Measurements from ENCODE around the gene CNPY4.

DNA sequence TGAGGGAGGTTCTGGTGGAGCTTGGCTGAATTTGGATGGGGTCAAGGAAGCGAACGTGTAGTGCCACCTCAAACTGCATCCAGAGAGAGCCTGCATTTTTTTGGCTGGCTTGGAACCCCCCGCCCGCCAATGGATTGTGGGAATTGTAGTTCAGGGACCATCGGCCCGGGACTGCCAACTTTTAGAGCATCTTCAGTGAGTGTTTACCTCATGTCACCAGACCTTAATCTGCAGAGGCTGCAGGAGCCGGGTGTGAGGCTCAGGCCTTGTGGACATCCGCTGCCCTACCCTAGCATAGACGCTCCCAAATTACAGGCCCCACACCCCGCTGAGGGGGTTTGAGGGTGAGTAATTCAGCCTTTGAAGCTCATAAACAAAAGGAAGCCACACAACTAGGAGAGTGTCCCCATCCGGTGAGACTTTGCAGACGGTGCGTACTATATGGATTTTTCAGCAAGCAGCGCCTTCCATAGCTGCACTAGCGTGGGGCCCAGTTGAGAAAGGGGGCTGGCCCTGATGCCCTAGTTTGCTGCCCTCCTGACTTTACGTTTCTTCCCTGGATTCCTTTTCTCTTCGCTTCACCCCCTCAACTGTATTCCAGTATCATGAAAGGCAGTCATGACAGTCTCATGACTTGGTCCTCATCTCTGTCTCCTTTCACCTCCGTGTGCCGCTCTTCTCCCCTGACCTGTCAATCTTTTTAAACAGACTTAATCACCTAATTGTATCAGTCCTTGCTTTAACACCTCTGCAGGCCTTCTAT, 717 bp downstream of the CNPY4 start:
- TF ChIP-seq, protein P1, sequence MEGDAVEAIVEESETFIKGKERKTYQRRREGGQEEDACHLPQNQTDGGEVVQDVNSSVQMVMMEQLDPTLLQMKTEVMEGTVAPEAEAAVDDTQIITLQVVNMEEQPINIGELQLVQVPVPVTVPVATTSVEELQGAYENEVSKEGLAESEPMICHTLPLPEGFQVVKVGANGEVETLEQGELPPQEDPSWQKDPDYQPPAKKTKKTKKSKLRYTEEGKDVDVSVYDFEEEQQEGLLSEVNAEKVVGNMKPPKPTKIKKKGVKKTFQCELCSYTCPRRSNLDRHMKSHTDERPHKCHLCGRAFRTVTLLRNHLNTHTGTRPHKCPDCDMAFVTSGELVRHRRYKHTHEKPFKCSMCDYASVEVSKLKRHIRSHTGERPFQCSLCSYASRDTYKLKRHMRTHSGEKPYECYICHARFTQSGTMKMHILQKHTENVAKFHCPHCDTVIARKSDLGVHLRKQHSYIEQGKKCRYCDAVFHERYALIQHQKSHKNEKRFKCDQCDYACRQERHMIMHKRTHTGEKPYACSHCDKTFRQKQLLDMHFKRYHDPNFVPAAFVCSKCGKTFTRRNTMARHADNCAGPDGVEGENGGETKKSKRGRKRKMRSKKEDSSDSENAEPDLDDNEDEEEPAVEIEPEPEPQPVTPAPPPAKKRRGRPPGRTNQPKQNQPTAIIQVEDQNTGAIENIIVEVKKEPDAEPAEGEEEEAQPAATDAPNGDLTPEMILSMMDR (IDR thresholded peaks at IDR 0.05 in 2 of 3, conservative IDR thresholded peaks at IDR 0.05 in 1 of 3; ENCODE audit: control insufficient read depth in 2 of 3, extremely low read depth in 1 of 3, insufficient read depth in 1 of 3, low read depth in 3 of 3, low read length in 3 of 3) = no peak
- no peak for TF ChIP-seq MXI1 (IDR thresholded peaks at IDR 0.05; ENCODE audit: low read depth, low read length)
- no peak for TF ChIP-seq ATF7 (IDR thresholded peaks at IDR 0.05; ENCODE audit: low read depth)
- no peak for TF ChIP-seq EZH2 (IDR thresholded peaks at IDR 0.05; ENCODE audit: borderline replicate concordance, control insufficient read depth, low read depth, low read length)
- TF ChIP-seq, protein P2, sequence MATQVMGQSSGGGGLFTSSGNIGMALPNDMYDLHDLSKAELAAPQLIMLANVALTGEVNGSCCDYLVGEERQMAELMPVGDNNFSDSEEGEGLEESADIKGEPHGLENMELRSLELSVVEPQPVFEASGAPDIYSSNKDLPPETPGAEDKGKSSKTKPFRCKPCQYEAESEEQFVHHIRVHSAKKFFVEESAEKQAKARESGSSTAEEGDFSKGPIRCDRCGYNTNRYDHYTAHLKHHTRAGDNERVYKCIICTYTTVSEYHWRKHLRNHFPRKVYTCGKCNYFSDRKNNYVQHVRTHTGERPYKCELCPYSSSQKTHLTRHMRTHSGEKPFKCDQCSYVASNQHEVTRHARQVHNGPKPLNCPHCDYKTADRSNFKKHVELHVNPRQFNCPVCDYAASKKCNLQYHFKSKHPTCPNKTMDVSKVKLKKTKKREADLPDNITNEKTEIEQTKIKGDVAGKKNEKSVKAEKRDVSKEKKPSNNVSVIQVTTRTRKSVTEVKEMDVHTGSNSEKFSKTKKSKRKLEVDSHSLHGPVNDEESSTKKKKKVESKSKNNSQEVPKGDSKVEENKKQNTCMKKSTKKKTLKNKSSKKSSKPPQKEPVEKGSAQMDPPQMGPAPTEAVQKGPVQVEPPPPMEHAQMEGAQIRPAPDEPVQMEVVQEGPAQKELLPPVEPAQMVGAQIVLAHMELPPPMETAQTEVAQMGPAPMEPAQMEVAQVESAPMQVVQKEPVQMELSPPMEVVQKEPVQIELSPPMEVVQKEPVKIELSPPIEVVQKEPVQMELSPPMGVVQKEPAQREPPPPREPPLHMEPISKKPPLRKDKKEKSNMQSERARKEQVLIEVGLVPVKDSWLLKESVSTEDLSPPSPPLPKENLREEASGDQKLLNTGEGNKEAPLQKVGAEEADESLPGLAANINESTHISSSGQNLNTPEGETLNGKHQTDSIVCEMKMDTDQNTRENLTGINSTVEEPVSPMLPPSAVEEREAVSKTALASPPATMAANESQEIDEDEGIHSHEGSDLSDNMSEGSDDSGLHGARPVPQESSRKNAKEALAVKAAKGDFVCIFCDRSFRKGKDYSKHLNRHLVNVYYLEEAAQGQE (IDR thresholded peaks at IDR 0.05; ENCODE audit: low read depth, low read length) = no peak
- 0 out of 4 replicates have a peak, but pooled peaks of 1 of the 2 experiments have one; percentile 54 for TF ChIP-seq BHLHE40 (IDR thresholded peaks at IDR 0.05; ENCODE audit: borderline replicate concordance in 1 of 2, low read depth in 2 of 2, low read length in 1 of 2)
- TF ChIP-seq POLR2A (IDR thresholded peaks at IDR 0.05; ENCODE audit: low read depth, low read length) = no peak; the same call in 1 of the 2 replicates
- TF ChIP-seq KDM1A (IDR thresholded peaks at IDR 0.05; ENCODE audit: borderline replicate concordance) = no peak
- no peak for TF ChIP-seq ZNF274 (IDR thresholded peaks at IDR 0.05; ENCODE audit: insufficient read depth, insufficient read length)
- no peak for TF ChIP-seq JUNB (IDR thresholded peaks at IDR 0.05)
- TF ChIP-seq PAX8 (IDR thresholded peaks at IDR 0.05) = no peak

Measured in GM12878 (cell line).